H9 (cell line): Measurements from ENCODE around the gene GALNT2. TPM values are rescaled to one million over a fixed set of nuclear protein-coding genes. Genes with fewer than 3 reads are reported as not detected.

Source experiments
- DNase-seq: peaks from one replicate; pipeline ENCODE4 v3.0.0-alpha.2; 2017
- H2AFZ ChIP-seq: one replicate; pipeline ENCODE4 v1.6.1; 2013; ENCODE audit warnings: mild to moderate bottlenecking, low read length, control low read depth, moderate library complexity
- H2AK5ac ChIP-seq: 2 replicates; pipeline ENCODE4 v1.6.1; 2013; ENCODE audit warnings: low read length, control low read depth, mixed read lengths; ENCODE audit not compliant: insufficient read length
- H2BK120ac ChIP-seq: one replicate; pipeline ENCODE4 v1.6.1; 2013; ENCODE audit warnings: low read depth, mild to moderate bottlenecking, low read length, control low read depth, inconsistent platforms; ENCODE audit not compliant: poor library complexity, severe bottlenecking
- H2BK12ac ChIP-seq: 2 replicates; pipeline ENCODE4 v1.6.1; 2013; ENCODE audit warnings: low read length, control low read depth, mixed read lengths, low read depth; ENCODE audit not compliant: insufficient read length
- H2BK15ac ChIP-seq: 2 replicates; pipeline ENCODE4 v1.6.1; 2013; ENCODE audit warnings: low read depth, low read length, control low read depth
- H2BK20ac ChIP-seq: one replicate; pipeline ENCODE4 v1.6.1; 2013; ENCODE audit warnings: low read depth, mild to moderate bottlenecking, low read length, control low read depth, inconsistent platforms; ENCODE audit not compliant: poor library complexity, severe bottlenecking
- H2BK5ac ChIP-seq: 2 replicates; pipeline ENCODE4 v1.6.1; 2013; ENCODE audit warnings: low read length, control low read depth, mixed read lengths; ENCODE audit not compliant: insufficient read length
- H3K14ac ChIP-seq: 2 replicates; pipeline ENCODE4 v1.6.1; 2013; ENCODE audit warnings: low read length, control low read depth; ENCODE audit not compliant: insufficient read depth
- H3K18ac ChIP-seq: 2 replicates; pipeline ENCODE4 v1.6.1; 2013; ENCODE audit warnings: low read depth, mild to moderate bottlenecking, mixed read lengths, low read length, control low read depth; ENCODE audit not compliant: insufficient read length
- H3K23ac ChIP-seq: 2 replicates; pipeline ENCODE4 v1.6.1; 2013; ENCODE audit warnings: low read length, control low read depth, mixed read lengths, low read depth; ENCODE audit not compliant: insufficient read length
- H3K23me2 ChIP-seq: 2 replicates; pipeline ENCODE4 v1.6.1; 2013; ENCODE audit warnings: low read depth, mild to moderate bottlenecking, mixed read lengths, low read length, control low read depth; ENCODE audit not compliant: insufficient read length, poor library complexity, severe bottlenecking
- H3K27ac ChIP-seq: 2 replicates; pipeline ENCODE4 v1.5.1; 2013; ENCODE audit warnings: low read length, control low read depth, mixed read lengths, low read depth; ENCODE audit not compliant: insufficient read length
- H3K27me3 ChIP-seq: 2 replicates; pipeline ENCODE4 v1.6.1; 2013; ENCODE audit warnings: low read length, control low read depth, inconsistent platforms; ENCODE audit not compliant: insufficient read depth
- H3K4ac ChIP-seq: 2 replicates; pipeline ENCODE4 v1.6.1; 2013; ENCODE audit warnings: low read depth, mild to moderate bottlenecking, control low read depth, inconsistent platforms, low read length, moderate library complexity
- H3K4me1 ChIP-seq: 2 replicates; pipeline ENCODE4 v1.6.1; 2013; ENCODE audit warnings: low read length, control low read depth, inconsistent platforms; ENCODE audit not compliant: insufficient read depth
- H3K4me2 ChIP-seq: 2 replicates; pipeline ENCODE4 v1.6.1; 2013; ENCODE audit warnings: low read length, control low read depth, mixed read lengths; ENCODE audit not compliant: insufficient read length, insufficient read depth
- H3K56ac ChIP-seq: 2 replicates; pipeline ENCODE4 v1.6.1; 2013; ENCODE audit warnings: low read depth, mild to moderate bottlenecking, mixed read lengths, low read length, control low read depth; ENCODE audit not compliant: insufficient read length
- H3K79me1 ChIP-seq: 2 replicates; pipeline ENCODE4 v1.6.1; 2013; ENCODE audit warnings: low read depth, mild to moderate bottlenecking, moderate library complexity, low read length, control low read depth, inconsistent platforms; ENCODE audit not compliant: insufficient read depth, poor library complexity, severe bottlenecking
- H3K79me2 ChIP-seq: 2 replicates; pipeline ENCODE4 v1.6.1; 2013; ENCODE audit warnings: low read length, control low read depth, inconsistent platforms; ENCODE audit not compliant: insufficient read depth
- H3K9ac ChIP-seq: 2 replicates; pipeline ENCODE4 v1.6.1; 2013; ENCODE audit warnings: low read length, control low read depth, mixed read lengths; ENCODE audit not compliant: insufficient read length; ENCODE audit errors: extremely low read depth
- H3K9me3 ChIP-seq: one replicate; pipeline ENCODE4 v1.6.1; 2013; ENCODE audit warnings: low read depth, low read length, inconsistent platforms; ENCODE audit not compliant: control insufficient read depth
- H3T11ph ChIP-seq: one replicate; pipeline ENCODE4 v1.6.1; 2013; ENCODE audit warnings: mild to moderate bottlenecking, low read length, control low read depth, inconsistent platforms
- H4K20me1 ChIP-seq: one replicate; pipeline ENCODE4 v1.6.1; 2013; ENCODE audit not compliant: control insufficient read depth, insufficient read length, insufficient read depth
- H4K5ac ChIP-seq: 2 replicates; pipeline ENCODE4 v1.6.1; 2013; ENCODE audit warnings: low read depth, mild to moderate bottlenecking, mixed read lengths, low read length, control low read depth; ENCODE audit not compliant: insufficient read length
- H4K8ac ChIP-seq: replicated peaks from 2 replicates; pipeline ENCODE4 v1.6.1; 2013; ENCODE audit warnings: low read length, control low read depth, mixed read lengths, low read depth; ENCODE audit not compliant: insufficient read length
- H4K91ac ChIP-seq: 2 replicates; pipeline ENCODE4 v1.6.1; 2013; ENCODE audit warnings: low read depth, mild to moderate bottlenecking, moderate library complexity, mixed read lengths, low read length, control low read depth; ENCODE audit not compliant: insufficient read length
- H3K27ac Mint-ChIP-seq, 3 experiments: 2 replicates in 2 of 3; 3 replicates in 1 of 3; pipeline ENCODE4 v1.8.0; 2020 to 2021; ENCODE audit warnings: mixed read lengths in 3 of 3, mild to moderate bottlenecking in 1 of 3, moderate library complexity in 1 of 3
- H3K27me3 Mint-ChIP-seq: 2 replicates; pipeline ENCODE4 v1.8.0; 2021; ENCODE audit warnings: low read depth, mild to moderate bottlenecking, moderate library complexity, mixed read lengths
- H3K36me3 Mint-ChIP-seq, 3 experiments: 2 replicates in 2 of 3; 3 replicates in 1 of 3; pipeline ENCODE4 v1.8.0; 2020 to 2021; ENCODE audit warnings: low read depth in 3 of 3, mixed read lengths in 3 of 3; ENCODE audit not compliant: insufficient read depth in 1 of 3
- H3K4me1 Mint-ChIP-seq, 2 experiments: 2 replicates each; pipeline ENCODE4 v1.8.0; 2020; ENCODE audit warnings: mixed read lengths in 2 of 2
- H3K4me3 Mint-ChIP-seq, 2 experiments: 2 replicates in 1 of 2; 3 replicates in 1 of 2; pipeline ENCODE4 v1.8.0; 2020 to 2021; ENCODE audit warnings: mild to moderate bottlenecking in 2 of 2, mixed read lengths in 2 of 2, moderate library complexity in 1 of 2
- H3K9me3 Mint-ChIP-seq, 2 experiments: 2 replicates in 1 of 2; 3 replicates in 1 of 2; pipeline ENCODE4 v1.8.0; 2020; ENCODE audit warnings: mild to moderate bottlenecking in 2 of 2, mixed read lengths in 2 of 2, moderate library complexity in 1 of 2
- WGBS: extraction: QIAGEN DNeasy Blood & Tissue Kit; methylation state at CpG from one replicate; pipeline ENCODE4 v1.1.7; 2013; ENCODE audit warnings: missing lambda C conversion rate, low lambda C conversion rate, mixed read lengths; ENCODE audit not compliant: insufficient read length; ENCODE audit errors: extremely low coverage; 5-methylcytosine and 5-hydroxymethylcytosine counted together
- total RNA-seq: library from RNA; stranded (reverse); gene quantifications from 2 replicates; pipeline ENCODE4 v1.2.1, GENCODE V29; 2021
- TF ChIP-seq, protein P1 (sequence below): fragments of 200-600 bp; sonication (generic); conservative IDR thresholded peaks from 3 replicates; pipeline ENCODE4 v1.8.0; 2021; ENCODE audit warnings: antibody characterized with exemption, mild to moderate bottlenecking

The GALNT2 gene
- total RNA-seq, 1 experiment from 2014 or later = 57.6 TPM

- Histone ChIP-seq H3K14ac (no peak overlapping the region), H4K91ac (no peak overlapping the region), H3K23ac (no peak overlapping the region), H4K20me1 (peaks cover 2% of the 10 kb centered on the region), H3K27me3 (no peaks in the 10 kb centered on the region), H3K4ac (no peak overlapping the region), H4K5ac (no peak overlapping the region), H3K18ac (no peak overlapping the region), H2AFZ (no peak overlapping the region), H3K27ac (no peak overlapping the region), H2BK20ac (no peak overlapping the region), H3K79me2 (peaks cover 12% of the 10 kb centered on the region; the same call in 1 of the 2 replicates), H3K9ac (no peak overlapping the region), H4K8ac (no peak overlapping the region), H2AK5ac (no peak overlapping the region), H2BK120ac (no peak overlapping the region), H3K4me1 (peaks cover 3% of the 10 kb centered on the region; the same call in 1 of the 2 replicates), H2BK15ac (no peak overlapping the region), H2BK5ac (no peak overlapping the region), H2BK12ac (no peak overlapping the region), H3K23me2 (no peaks in the 10 kb centered on the region), H3K79me1 (peaks cover 12% of the 10 kb centered on the region), H3K56ac (no peak overlapping the region), H3K4me2 (no peak overlapping the region), H3T11ph (no peak overlapping the region), H3K9me3 (no peaks in the 10 kb centered on the region)
- no peak for DNase-seq
- TF ChIP-seq, protein P1, sequence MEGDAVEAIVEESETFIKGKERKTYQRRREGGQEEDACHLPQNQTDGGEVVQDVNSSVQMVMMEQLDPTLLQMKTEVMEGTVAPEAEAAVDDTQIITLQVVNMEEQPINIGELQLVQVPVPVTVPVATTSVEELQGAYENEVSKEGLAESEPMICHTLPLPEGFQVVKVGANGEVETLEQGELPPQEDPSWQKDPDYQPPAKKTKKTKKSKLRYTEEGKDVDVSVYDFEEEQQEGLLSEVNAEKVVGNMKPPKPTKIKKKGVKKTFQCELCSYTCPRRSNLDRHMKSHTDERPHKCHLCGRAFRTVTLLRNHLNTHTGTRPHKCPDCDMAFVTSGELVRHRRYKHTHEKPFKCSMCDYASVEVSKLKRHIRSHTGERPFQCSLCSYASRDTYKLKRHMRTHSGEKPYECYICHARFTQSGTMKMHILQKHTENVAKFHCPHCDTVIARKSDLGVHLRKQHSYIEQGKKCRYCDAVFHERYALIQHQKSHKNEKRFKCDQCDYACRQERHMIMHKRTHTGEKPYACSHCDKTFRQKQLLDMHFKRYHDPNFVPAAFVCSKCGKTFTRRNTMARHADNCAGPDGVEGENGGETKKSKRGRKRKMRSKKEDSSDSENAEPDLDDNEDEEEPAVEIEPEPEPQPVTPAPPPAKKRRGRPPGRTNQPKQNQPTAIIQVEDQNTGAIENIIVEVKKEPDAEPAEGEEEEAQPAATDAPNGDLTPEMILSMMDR = no peak
- WGBS = no CpG with 5 or more reads among the region's 3 CpGs
- 0 out of 7 replicates have a peak overlapping the region, but pooled peaks of 1 of the 3 experiments have one; percentile 23 for H3K27ac Mint-ChIP-seq
- H3K9me3 Mint-ChIP-seq = peaks cover 4 to 7% of the 10 kb centered on the region in 2 experiments
- H3K4me3 Mint-ChIP-seq = no peak overlapping the region
- peaks cover 32 to 37% of the 10 kb centered on the region in 2 experiments for H3K4me1 Mint-ChIP-seq
- peaks cover 11 to 16% (median 11%) of the 10 kb centered on the region in 3 experiments; a peak in 6 of 7 replicates for H3K36me3 Mint-ChIP-seq
- peaks cover 2% of the 10 kb centered on the region for H3K27me3 Mint-ChIP-seq
Measured at GRCh38 chr1:230087717-230088105, 20.7 kb downstream of the GALNT2 start.
